DND-41 (cell line): Measurements from ENCODE around the gene POLR3A.

Experiments used
- ATAC-seq: fragments of 200-7000 bp; cut with Tn5 transposase; 3 replicates; pipeline ENCODE4 v1.9.1; 2021; ENCODE audit warnings: low read depth; ENCODE audit not compliant: insufficient read depth
- DNase-seq: peaks from one replicate; pipeline ENCODE4 v3.0.0-alpha.2; 2020
- H2AFZ ChIP-seq: 2 replicates; pipeline ENCODE4 v1.6.0; 2012; ENCODE audit warnings: low read depth, low read length
- H3K27ac ChIP-seq: 2 replicates; pipeline ENCODE4 v1.5.1; 2012; ENCODE audit warnings: low read length, inconsistent platforms
- H3K27me3 ChIP-seq: fragments of 200-600 bp; sonication (generic); 2 replicates; pipeline ENCODE4 v1.6.0; 2012; ENCODE audit warnings: low read length, mild to moderate bottlenecking, inconsistent platforms; ENCODE audit not compliant: insufficient read depth, poor library complexity
- H3K36me3 ChIP-seq: 2 replicates; pipeline ENCODE4 v1.5.1; 2012; ENCODE audit warnings: low read length, inconsistent platforms; ENCODE audit not compliant: insufficient read depth
- H3K4me1 ChIP-seq: 2 replicates; pipeline ENCODE4 v1.5.1; 2012; ENCODE audit warnings: mild to moderate bottlenecking, low read length; ENCODE audit not compliant: insufficient read depth
- H3K4me2 ChIP-seq: 2 replicates; pipeline ENCODE4 v1.6.0; 2012; ENCODE audit warnings: mild to moderate bottlenecking, moderate library complexity, low read length, inconsistent platforms; ENCODE audit not compliant: insufficient read depth
- H3K4me3 ChIP-seq, 2 experiments: fragments of 200-600 bp in 1 of 2; shearing (Covaris generic) in 1 of 2; 2 replicates each; pipeline ENCODE4 v1.5.1; 2012 to 2016; ENCODE audit warnings: inconsistent platforms in 2 of 2, low read length in 2 of 2, mild to moderate bottlenecking in 2 of 2, low read depth in 1 of 2, moderate library complexity in 1 of 2
- H3K79me2 ChIP-seq: 2 replicates; pipeline ENCODE4 v1.6.0; 2012; ENCODE audit warnings: low read length, inconsistent platforms; ENCODE audit not compliant: insufficient read depth
- H3K9ac ChIP-seq: 2 replicates; pipeline ENCODE4 v1.6.0; 2012; ENCODE audit warnings: low read depth, mild to moderate bottlenecking, inconsistent platforms, low read length, moderate library complexity
- H3K9me3 ChIP-seq: 2 replicates; pipeline ENCODE4 v1.5.1; 2012; ENCODE audit warnings: low read length, moderate library complexity, mild to moderate bottlenecking, inconsistent platforms; ENCODE audit not compliant: insufficient read depth, severe bottlenecking
- H4K20me1 ChIP-seq: 2 replicates; pipeline ENCODE4 v1.6.0; 2012; ENCODE audit warnings: low read length; ENCODE audit not compliant: insufficient read depth
- EZH2 ChIP-seq: IDR thresholded peaks from 3 replicates; pipeline ENCODE4 v1.6.1; 2012; ENCODE audit warnings: borderline replicate concordance, low read depth, mild to moderate bottlenecking, moderate library complexity, low read length, inconsistent platforms; ENCODE audit not compliant: severe bottlenecking
- TF ChIP-seq, protein P1 (sequence below): IDR thresholded peaks from 2 replicates; pipeline ENCODE4 v1.5.1; 2012; ENCODE audit warnings: borderline replicate concordance, low read length, moderate library complexity, mild to moderate bottlenecking; ENCODE audit not compliant: poor library complexity, severe bottlenecking; ENCODE audit errors: extremely low read depth

Gene POLR3A

DNA sequence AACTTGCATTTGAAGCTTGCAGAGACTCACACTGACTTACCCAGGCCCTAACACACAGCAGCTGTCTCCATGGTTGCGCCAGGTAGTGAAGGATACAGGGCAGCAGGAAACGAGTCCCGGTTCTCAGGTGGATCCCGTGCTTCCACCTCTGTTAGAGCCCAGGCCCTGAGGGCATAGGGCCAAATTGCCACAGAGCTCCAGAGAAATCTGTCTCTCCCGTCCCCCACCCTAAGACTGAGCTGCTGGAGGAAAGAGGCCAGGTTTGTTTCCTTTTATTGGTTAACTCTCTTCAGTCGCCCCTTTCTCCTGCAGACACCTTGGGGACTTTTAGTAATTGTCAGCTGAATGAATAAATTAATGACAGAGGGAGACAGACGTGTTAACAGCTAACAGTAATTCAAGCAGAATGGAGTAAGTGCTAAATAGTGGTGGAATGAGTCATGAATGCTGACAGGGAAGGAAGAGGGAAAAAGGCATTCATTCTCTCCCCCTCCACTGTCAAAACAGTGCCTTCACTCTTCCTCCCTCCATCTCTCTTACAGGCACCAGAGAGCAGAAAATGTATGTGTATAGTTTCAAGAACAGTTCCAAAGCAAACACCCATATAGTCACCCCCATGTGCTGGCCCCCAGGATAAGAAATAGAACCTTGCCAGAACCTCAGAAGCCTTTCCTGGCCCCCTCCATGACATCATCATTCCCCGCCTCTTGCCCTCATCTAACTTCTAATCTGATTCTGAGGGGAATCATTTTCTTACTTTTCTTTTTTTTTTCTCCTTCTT lies 86.0 kb downstream of the POLR3A start:
- Histone ChIP-seq H3K27ac (no peak overlapping the region), H3K4me1 (no peaks in the 10 kb centered on the region), H3K27me3 (no peaks in the 10 kb centered on the region), H2AFZ (no peak overlapping the region), H4K20me1 (no peaks in the 10 kb centered on the region), H3K4me2 (no peak overlapping the region), H3K36me3 (no peaks in the 10 kb centered on the region), H3K79me2 (no peaks in the 10 kb centered on the region), H3K9me3 (no peaks in the 10 kb centered on the region), H3K9ac (no peak overlapping the region), H3K4me3 (no peak overlapping the region)
- DNase-seq, result no peak
- TF ChIP-seq, protein P1, sequence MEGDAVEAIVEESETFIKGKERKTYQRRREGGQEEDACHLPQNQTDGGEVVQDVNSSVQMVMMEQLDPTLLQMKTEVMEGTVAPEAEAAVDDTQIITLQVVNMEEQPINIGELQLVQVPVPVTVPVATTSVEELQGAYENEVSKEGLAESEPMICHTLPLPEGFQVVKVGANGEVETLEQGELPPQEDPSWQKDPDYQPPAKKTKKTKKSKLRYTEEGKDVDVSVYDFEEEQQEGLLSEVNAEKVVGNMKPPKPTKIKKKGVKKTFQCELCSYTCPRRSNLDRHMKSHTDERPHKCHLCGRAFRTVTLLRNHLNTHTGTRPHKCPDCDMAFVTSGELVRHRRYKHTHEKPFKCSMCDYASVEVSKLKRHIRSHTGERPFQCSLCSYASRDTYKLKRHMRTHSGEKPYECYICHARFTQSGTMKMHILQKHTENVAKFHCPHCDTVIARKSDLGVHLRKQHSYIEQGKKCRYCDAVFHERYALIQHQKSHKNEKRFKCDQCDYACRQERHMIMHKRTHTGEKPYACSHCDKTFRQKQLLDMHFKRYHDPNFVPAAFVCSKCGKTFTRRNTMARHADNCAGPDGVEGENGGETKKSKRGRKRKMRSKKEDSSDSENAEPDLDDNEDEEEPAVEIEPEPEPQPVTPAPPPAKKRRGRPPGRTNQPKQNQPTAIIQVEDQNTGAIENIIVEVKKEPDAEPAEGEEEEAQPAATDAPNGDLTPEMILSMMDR, result no peak
- TF ChIP-seq EZH2, result no peak
- ATAC-seq, result no peak

DNA sequence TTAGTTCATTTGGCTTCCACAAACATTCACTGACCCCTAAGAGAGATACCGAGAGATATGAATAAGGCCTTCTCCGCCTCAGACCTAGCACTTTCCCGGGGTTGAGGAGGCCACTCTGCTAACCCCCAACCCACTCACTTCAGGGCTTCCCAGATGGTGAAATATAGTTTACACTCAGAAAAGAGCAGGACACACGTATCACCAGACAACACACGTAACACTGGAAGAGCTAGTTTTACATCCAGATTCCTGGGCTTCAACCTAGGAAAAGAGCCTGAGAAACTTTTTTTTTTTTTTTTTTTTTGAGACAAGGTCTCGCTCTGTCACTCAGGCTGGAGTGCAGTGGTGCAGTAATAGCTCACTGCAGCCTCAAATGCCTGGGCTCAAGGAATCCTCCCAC lies 87.5 kb downstream of the POLR3A start:
- H3K36me3 ChIP-seq, result no peaks in the 10 kb centered on the region
- no peaks in the 10 kb centered on the region for H3K79me2 ChIP-seq
- H3K27me3 ChIP-seq, result no peaks in the 10 kb centered on the region
- H3K4me2 ChIP-seq, result no peak overlapping the region
- no peak overlapping the region for H3K4me3 ChIP-seq
- no peak overlapping the region for H2AFZ ChIP-seq
- DNase-seq (no peak), ATAC-seq (no peak)
- no peak overlapping the region for H3K9ac ChIP-seq
- H4K20me1 ChIP-seq, result no peaks in the 10 kb centered on the region
- H3K4me1 ChIP-seq, result no peaks in the 10 kb centered on the region
- no peaks in the 10 kb centered on the region for H3K9me3 ChIP-seq
- no peak for TF ChIP-seq EZH2
- TF ChIP-seq, protein P1, result no peak
- no peak overlapping the region for H3K27ac ChIP-seq

DNA sequence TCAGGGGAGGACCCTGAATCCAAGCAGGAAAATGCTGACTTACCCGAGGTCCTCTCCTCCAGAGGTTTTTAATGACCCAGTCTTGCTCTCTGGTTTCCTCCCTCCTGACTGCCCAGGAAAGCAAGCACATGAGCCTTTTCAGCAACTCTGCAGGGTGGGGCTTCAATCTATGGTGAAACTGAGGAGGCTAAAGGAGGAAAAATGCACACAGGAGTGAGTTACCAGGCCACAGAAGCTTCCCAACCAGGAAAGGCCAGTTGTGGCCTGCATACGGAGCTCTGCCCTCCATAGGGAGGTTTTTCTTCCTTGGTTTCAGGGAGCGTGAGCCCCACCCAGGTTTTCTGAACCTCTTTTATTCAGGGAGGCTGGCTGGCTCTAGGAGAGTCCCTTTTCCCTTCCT lies 88.7 kb downstream of the POLR3A start:
- ATAC-seq (no peak), DNase-seq (no peak)
- TF ChIP-seq, protein P1, result no peak
- TF ChIP-seq EZH2, result no peak
- Histone ChIP-seq H3K79me2 (no peaks in the 10 kb centered on the region), H3K36me3 (no peaks in the 10 kb centered on the region), H2AFZ (no peak overlapping the region), H3K27ac (no peak overlapping the region), H3K4me2 (no peak overlapping the region), H3K4me1 (no peaks in the 10 kb centered on the region), H3K4me3 (no peak overlapping the region), H3K27me3 (no peaks in the 10 kb centered on the region), H3K9ac (no peak overlapping the region), H4K20me1 (no peaks in the 10 kb centered on the region), H3K9me3 (no peaks in the 10 kb centered on the region)

DNA sequence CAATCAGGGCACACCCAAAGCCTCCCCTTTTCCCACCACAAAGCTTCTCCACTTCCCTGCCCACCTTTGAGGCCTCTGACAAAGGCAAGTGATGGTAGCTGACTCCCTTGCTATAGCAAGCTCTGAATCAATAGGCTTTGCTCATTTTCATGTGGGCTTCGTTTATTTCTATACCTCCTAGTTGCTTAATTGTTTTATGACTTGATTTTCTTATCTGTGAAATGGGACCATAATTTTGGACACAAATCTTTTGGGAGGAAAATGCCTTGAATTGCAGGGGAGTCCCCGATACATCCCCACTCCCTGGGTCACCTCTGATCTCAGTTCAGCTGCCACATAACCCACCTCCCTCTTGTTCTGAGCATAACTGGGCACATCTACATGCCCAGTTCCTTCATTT lies 89.1 kb downstream of the POLR3A start:
- no peak overlapping the region for H2AFZ ChIP-seq
- no peaks in the 10 kb centered on the region for H3K36me3 ChIP-seq
- no peak overlapping the region for H3K27ac ChIP-seq
- no peak overlapping the region for H3K9ac ChIP-seq
- H3K27me3 ChIP-seq, result no peaks in the 10 kb centered on the region
- H4K20me1 ChIP-seq, result no peaks in the 10 kb centered on the region
- no peaks in the 10 kb centered on the region for H3K9me3 ChIP-seq
- no peak overlapping the region for H3K4me3 ChIP-seq
- H3K4me1 ChIP-seq, result no peaks in the 10 kb centered on the region
- no peak overlapping the region for H3K4me2 ChIP-seq
- TF ChIP-seq, protein P1, result no peak
- TF ChIP-seq EZH2, result no peak
- no peak for ATAC-seq
- H3K79me2 ChIP-seq, result no peaks in the 10 kb centered on the region
- DNase-seq, result no peak
